Panc1 (cell line): ENCODE measurements around the gene SPACA6. TPM values are rescaled to one million over a fixed set of nuclear protein-coding genes. Genes with fewer than 3 reads are reported as not detected.

Experiments
- ATAC-seq: fragments of 200-7000 bp; cut with Tn5 transposase; 2 replicates; pipeline ENCODE4 v1.9.1; 2020; ENCODE audit warnings: mild to moderate bottlenecking, moderate library complexity
- BruUV-seq: library from RNA; stranded (reverse); fragments of 400-500 nt; replicated peaks from 2 replicates; lab custom pipeline; 2021; lab: Mats Ljungman, UMichigan
- CTCF ChIA-PET: fragments of 300-600 bp; sonication (Branson Sonifier 250); formaldehyde crosslinking; loops from one replicate; lab custom pipeline; 2022; ENCODE audit warnings: antibody characterized with exemption; lab: Charles Lee
- POLR2A ChIA-PET: fragments of 300-600 bp; sonication (Branson Sonifier 250); formaldehyde crosslinking; loops from one replicate; lab custom pipeline; 2022; ENCODE audit warnings: antibody characterized with exemption; lab: Charles Lee
- DNase-seq: peaks from one replicate; pipeline ENCODE4 v3.0.0-alpha.2; 2010; ENCODE audit warnings: low read depth, low spot score
- H3K27ac ChIP-seq: 2 replicates; pipeline ENCODE4 v1.5.1; 2011; ENCODE audit warnings: mild to moderate bottlenecking, low read length, inconsistent platforms
- H3K27me3 ChIP-seq: fragments of 200-500 bp; sonication (Bioruptor generic); 2 replicates; pipeline ENCODE4 v1.6.0; 2014; ENCODE audit warnings: low read length, inconsistent platforms; ENCODE audit not compliant: control insufficient read depth, insufficient read depth
- H3K36me3 ChIP-seq: fragments of 200-500 bp; sonication (Bioruptor generic); 2 replicates; pipeline ENCODE4 v1.5.1; 2014; ENCODE audit warnings: inconsistent platforms, mild to moderate bottlenecking, low read length, moderate library complexity; ENCODE audit not compliant: control insufficient read depth, insufficient read depth
- H3K4me1 ChIP-seq: 2 replicates; pipeline ENCODE4 v1.5.1; 2011; ENCODE audit warnings: inconsistent platforms, mild to moderate bottlenecking, low read length, moderate library complexity; ENCODE audit not compliant: control insufficient read depth, insufficient read depth
- H3K4me3 ChIP-seq, 2 experiments: 2 replicates each; pipeline ENCODE4 v1.5.1; 2011 to 2012; ENCODE audit warnings: low read depth in 2 of 2, low read length in 2 of 2, mild to moderate bottlenecking in 2 of 2, inconsistent platforms in 1 of 2, moderate library complexity in 1 of 2
- H3K9me3 ChIP-seq: fragments of 200-500 bp; sonication (Bioruptor generic); 2 replicates; pipeline ENCODE4 v1.5.1; 2014; ENCODE audit warnings: low read depth, mild to moderate bottlenecking, inconsistent platforms, low read length, moderate library complexity; ENCODE audit not compliant: control insufficient read depth, insufficient read depth
- POLR2AphosphoS5 ChIP-seq: IDR thresholded peaks from 2 replicates; pipeline ENCODE4 v1.6.1; 2012; ENCODE audit warnings: mild to moderate bottlenecking, low read depth, low read length, moderate library complexity
- SIN3A ChIP-seq: IDR thresholded peaks from 2 replicates; pipeline ENCODE4 v1.6.1; 2012; ENCODE audit warnings: low read depth, mild to moderate bottlenecking, low read length, moderate library complexity, borderline replicate concordance; ENCODE audit not compliant: insufficient read depth
- TCF7L2 ChIP-seq: IDR thresholded peaks from 2 replicates; pipeline ENCODE4 v1.6.1; 2011; ENCODE audit warnings: mild to moderate bottlenecking, low read depth, low read length, inconsistent platforms
- in situ Hi-C: cut with HindIII; loops from 2 replicates; pipeline ENCODE4 v1.10.0; 2016; ENCODE audit warnings: low sequenced_read_pairs, low pct_unique_long_range_greater_than_20kb
- intact Hi-C: fragments of 100-400 bp; cut with micrococcal nuclease; formaldehyde crosslinking; loops from one replicate; pipeline ENCODE4 v1.10.0; 2022; ENCODE audit not compliant: unreplicated experiment
- total RNA-seq: library from RNA; stranded (reverse); gene quantifications from one replicate; pipeline ENCODE4 v1.2.1, GENCODE V29; 2021; ENCODE audit not compliant: unreplicated experiment
- TF ChIP-seq, protein P1 (sequence below), 2 experiments: IDR thresholded peaks; 2 replicates each; pipeline ENCODE4 v1.6.1; 2011 to 2012; ENCODE audit warnings: low read depth in 2 of 2, control low read depth in 1 of 2, low read length in 1 of 2, mild to moderate bottlenecking in 1 of 2, moderate library complexity in 1 of 2; ENCODE audit not compliant: insufficient read depth in 1 of 2
- TF ChIP-seq, protein P2 (sequence below): fragments of 450-650 bp; IDR thresholded peaks from 2 replicates; pipeline ENCODE4 v1.5.1; 2017; ENCODE audit warnings: mild to moderate bottlenecking

The SPACA6 gene
- total RNA-seq, 1 experiment from 2014 or later = 14.3 TPM

DNA sequence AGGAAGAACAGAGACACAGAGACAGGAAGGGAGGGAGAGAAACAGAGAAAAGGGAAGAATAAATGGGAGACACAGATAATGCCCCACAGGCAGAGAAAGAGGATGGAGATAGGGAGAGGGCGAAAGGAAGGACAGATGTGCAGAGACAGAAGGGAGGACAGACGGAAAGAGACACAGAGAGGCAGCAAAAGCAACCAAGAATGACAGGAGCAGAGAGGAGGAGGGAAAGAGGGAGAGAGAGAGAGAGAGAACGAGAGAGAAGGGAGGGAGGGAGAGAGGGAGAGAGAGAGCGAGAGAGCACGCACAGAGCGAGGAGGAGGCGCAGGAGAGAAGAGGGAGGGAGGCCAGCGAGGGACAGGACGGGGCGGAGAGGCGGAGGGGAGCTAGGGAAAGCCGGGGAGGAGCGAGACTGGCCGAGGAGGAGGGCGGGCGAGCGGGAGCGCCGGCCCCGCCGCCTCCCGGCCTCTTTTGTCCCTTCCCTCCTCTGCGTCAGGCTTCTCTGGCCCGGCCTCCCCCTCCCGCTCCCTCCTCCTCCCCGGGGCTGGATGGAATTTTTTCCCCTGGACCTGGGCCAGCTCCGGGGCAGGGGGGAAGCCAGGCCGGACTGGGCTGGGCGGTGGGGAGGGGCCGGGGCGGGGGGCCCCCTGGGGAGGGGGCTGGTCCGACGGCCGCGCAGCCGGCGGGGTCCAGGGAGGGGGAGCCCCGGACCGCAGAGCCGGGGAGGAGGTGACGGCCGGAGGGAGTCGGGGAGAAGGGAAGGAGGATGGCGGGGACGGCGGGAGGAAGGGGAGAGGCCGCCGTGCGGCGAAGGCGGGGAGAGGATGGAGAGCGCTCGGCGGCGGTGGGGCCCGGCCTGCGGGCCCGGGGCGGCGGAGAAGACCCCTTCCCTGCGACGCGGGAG, 4.2 kb upstream of the SPACA6 start:
- in situ Hi-C loops = no loop called here
- peak; percentile 83 for ATAC-seq
- intact Hi-C loops = no loop called here

GRCh38 chr19:51689751-51690453, 3.2 kb upstream of the SPACA6 start:
- H3K27ac ChIP-seq = peak overlapping the region; percentile 92
- no peak for DNase-seq
- TF ChIP-seq POLR2AphosphoS5 (0 out of 2 replicates have a peak, but pooled peaks have one; percentile 17), TCF7L2 (no peak)
- H3K36me3 ChIP-seq = no peaks in the 10 kb centered on the region; the same call in 1 of the 2 replicates
- peaks cover 15% of the 10 kb centered on the region for H3K4me1 ChIP-seq
- BruUV-seq = no TSS peak
- intact Hi-C loops (no loop called here), in situ Hi-C loops (no loop called here)
- CTCF ChIA-PET = interaction anchor here (0.7 kb wide), 1 partner anchor 119 kb away, joined by 8 read pairs; the partner anchor contains the start of gene ZNF175
- POLR2A ChIA-PET = no interaction called here
- H3K9me3 ChIP-seq = no peaks in the 10 kb centered on the region
- H3K4me3 ChIP-seq = peak overlapping the region; percentile 70 to 76
- no peaks in the 10 kb centered on the region for H3K27me3 ChIP-seq
- peak; percentile 19 for ATAC-seq

More for the DNA sequence above, 4.2 kb upstream of the SPACA6 start:
- ChIA-PET POLR2A (interaction anchor here (0.6 to 0.9 kb wide), 3 partner anchors 235 to 391 kb away, joined by 3 to 18 read pairs (median 7); no protein-coding TSS in a partner anchor), CTCF (interaction anchor here (0.6 to 0.7 kb wide), 2 partner anchors 30 to 118 kb away, joined by 6 to 8 read pairs; partner anchors contain the start of gene ZNF175)
- no peak for TF ChIP-seq TCF7L2
- TF ChIP-seq POLR2AphosphoS5 = no peak; the same call in 1 of the 2 replicates
- TF ChIP-seq, protein P1, sequence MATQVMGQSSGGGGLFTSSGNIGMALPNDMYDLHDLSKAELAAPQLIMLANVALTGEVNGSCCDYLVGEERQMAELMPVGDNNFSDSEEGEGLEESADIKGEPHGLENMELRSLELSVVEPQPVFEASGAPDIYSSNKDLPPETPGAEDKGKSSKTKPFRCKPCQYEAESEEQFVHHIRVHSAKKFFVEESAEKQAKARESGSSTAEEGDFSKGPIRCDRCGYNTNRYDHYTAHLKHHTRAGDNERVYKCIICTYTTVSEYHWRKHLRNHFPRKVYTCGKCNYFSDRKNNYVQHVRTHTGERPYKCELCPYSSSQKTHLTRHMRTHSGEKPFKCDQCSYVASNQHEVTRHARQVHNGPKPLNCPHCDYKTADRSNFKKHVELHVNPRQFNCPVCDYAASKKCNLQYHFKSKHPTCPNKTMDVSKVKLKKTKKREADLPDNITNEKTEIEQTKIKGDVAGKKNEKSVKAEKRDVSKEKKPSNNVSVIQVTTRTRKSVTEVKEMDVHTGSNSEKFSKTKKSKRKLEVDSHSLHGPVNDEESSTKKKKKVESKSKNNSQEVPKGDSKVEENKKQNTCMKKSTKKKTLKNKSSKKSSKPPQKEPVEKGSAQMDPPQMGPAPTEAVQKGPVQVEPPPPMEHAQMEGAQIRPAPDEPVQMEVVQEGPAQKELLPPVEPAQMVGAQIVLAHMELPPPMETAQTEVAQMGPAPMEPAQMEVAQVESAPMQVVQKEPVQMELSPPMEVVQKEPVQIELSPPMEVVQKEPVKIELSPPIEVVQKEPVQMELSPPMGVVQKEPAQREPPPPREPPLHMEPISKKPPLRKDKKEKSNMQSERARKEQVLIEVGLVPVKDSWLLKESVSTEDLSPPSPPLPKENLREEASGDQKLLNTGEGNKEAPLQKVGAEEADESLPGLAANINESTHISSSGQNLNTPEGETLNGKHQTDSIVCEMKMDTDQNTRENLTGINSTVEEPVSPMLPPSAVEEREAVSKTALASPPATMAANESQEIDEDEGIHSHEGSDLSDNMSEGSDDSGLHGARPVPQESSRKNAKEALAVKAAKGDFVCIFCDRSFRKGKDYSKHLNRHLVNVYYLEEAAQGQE (IDR thresholded peaks at IDR 0.05; ENCODE audit: insufficient read depth in 1 of 2, low read depth in 2 of 2, low read length in 1 of 2) = no peak
- peak; percentile 48; the same call in 1 of the 2 replicates for TF ChIP-seq SIN3A
- TF ChIP-seq, protein P2, sequence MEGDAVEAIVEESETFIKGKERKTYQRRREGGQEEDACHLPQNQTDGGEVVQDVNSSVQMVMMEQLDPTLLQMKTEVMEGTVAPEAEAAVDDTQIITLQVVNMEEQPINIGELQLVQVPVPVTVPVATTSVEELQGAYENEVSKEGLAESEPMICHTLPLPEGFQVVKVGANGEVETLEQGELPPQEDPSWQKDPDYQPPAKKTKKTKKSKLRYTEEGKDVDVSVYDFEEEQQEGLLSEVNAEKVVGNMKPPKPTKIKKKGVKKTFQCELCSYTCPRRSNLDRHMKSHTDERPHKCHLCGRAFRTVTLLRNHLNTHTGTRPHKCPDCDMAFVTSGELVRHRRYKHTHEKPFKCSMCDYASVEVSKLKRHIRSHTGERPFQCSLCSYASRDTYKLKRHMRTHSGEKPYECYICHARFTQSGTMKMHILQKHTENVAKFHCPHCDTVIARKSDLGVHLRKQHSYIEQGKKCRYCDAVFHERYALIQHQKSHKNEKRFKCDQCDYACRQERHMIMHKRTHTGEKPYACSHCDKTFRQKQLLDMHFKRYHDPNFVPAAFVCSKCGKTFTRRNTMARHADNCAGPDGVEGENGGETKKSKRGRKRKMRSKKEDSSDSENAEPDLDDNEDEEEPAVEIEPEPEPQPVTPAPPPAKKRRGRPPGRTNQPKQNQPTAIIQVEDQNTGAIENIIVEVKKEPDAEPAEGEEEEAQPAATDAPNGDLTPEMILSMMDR = no peak
- Histone ChIP-seq H3K27me3 (no peaks in the 10 kb centered on the region), H3K36me3 (no peaks in the 10 kb centered on the region; the same call in 1 of the 2 replicates), H3K9me3 (no peaks in the 10 kb centered on the region), H3K4me1 (peaks cover 15% of the 10 kb centered on the region), H3K4me3 (peak overlapping the region; percentile 70 to 76), H3K27ac (peak overlapping the region; percentile 81)
- no peak for DNase-seq
- BruUV-seq = no TSS peak
